Muscle of leg (tissue), 9 donors: ENCODE results near the gene CLRN2. TPM values are rescaled to one million over a fixed set of nuclear protein-coding genes. Genes with fewer than 3 reads are reported as not detected.

ENCODE experiments used
- polyA plus RNA-seq, 8 donors: library from polyadenylated mRNA; unstranded; fragments of 120-200 nt; gene quantifications; one replicate each; pipeline versions ENCODE4 v1.2.1 to v1.2.3, GENCODE V29; 2013; ENCODE audit warnings: inconsistent platforms in 1 of 8, low replicate concordance in 1 of 8; ENCODE audit not compliant: insufficient read length in 8 of 8, insufficient read depth in 1 of 8
- total RNA-seq: library from RNA; stranded (reverse); fragments of 120-200 nt; gene quantifications from one replicate; pipeline ENCODE4 v1.2.4, GENCODE V29; 2013

The CLRN2 gene
- total and polyA plus RNA-seq, 9 donors = not detected

Other genes starting within 250 kb of the CLRN2 start
- gene QDPR, start 3.1 kb upstream of the CLRN2 start, total RNA-seq = 16.7 TPM
- 100 to 1,000 TPM in 2 of 8 donors, 10 to 100 TPM in 6; 56.0 to 116 (median 92.0) TPM for gene QDPR, start 3.1 kb upstream of the CLRN2 start, polyA plus RNA-seq
- gene LAP3, start 62.0 kb downstream of the CLRN2 start, total RNA-seq = 47.7 TPM
- gene LAP3, start 62.0 kb downstream of the CLRN2 start, polyA plus RNA-seq = 10 to 100 TPM; 45.2 to 57.5 (median 47.7) TPM
- 15.5 TPM for gene MED28, start 99.5 kb downstream of the CLRN2 start, total RNA-seq
- gene MED28, start 99.5 kb downstream of the CLRN2 start, polyA plus RNA-seq = 10 to 100 TPM; 22.8 to 33.1 (median 28.1) TPM